Lower lobe of right lung (tissue), 2 donors: ENCODE data around the gene BRD3OS. TPM values are rescaled to one million over a fixed set of nuclear protein-coding genes. Genes with fewer than 3 reads are reported as not detected.

ENCODE experiments used
- ATAC-seq, 2 donors: fragments of 200-7000 bp; cut with Tn5 transposase; one replicate each; pipeline ENCODE4 v1.9.1; 2020 to 2022; ENCODE audit warnings: mild to moderate bottlenecking in 2 of 2, moderate library complexity in 2 of 2
- DNase-seq: peaks from one replicate; pipeline ENCODE4 v3.0.0-alpha.2; 2020
- H3K27ac ChIP-seq: fragments of 200-600 bp; one replicate; pipeline ENCODE4 v1.8.0; 2022
- H3K27me3 ChIP-seq: fragments of 200-600 bp; one replicate; pipeline ENCODE4 v1.8.0; 2022; ENCODE audit warnings: low read depth
- H3K36me3 ChIP-seq: fragments of 200-600 bp; one replicate; pipeline ENCODE4 v1.8.0; 2022; ENCODE audit warnings: mild to moderate bottlenecking
- H3K4me1 ChIP-seq: fragments of 200-600 bp; one replicate; pipeline ENCODE4 v1.8.0; 2022
- H3K4me3 ChIP-seq: fragments of 200-600 bp; one replicate; pipeline ENCODE4 v1.8.0; 2022; ENCODE audit warnings: mild to moderate bottlenecking
- H3K9me3 ChIP-seq: fragments of 200-600 bp; one replicate; pipeline ENCODE4 v1.8.0; 2022
- CTCF ChIP-seq: fragments of 200-600 bp; IDR thresholded peaks from one replicate; pipeline ENCODE4 v1.8.0; 2022; ENCODE audit warnings: antibody characterized with exemption, mild to moderate bottlenecking
- intact Hi-C: fragments of 100-400 bp; cut with DNase I; formaldehyde crosslinking; loops from one replicate; pipeline ENCODE4 v1.11.0; 2022
- total RNA-seq: library from RNA; stranded (reverse); fragmentation: NEBNext Ultra II Directional; extraction: Animal tissue kit (Norgen Biotek cat#: 25700); gene quantifications from one replicate; pipeline ENCODE4 v1.2.1, GENCODE V29; 2021
- donor health status: DM: no; HTN: yes; CAD: no; lungs with severe emphysema.

BRD3OS gene
- total RNA-seq, 1 donor from 2014 or later: 15.6 TPM

GRCh38 chr9:133994353-133995011 is 30.8 kb upstream of the BRD3OS start:
- ATAC-seq: peak; percentile 77 to 80
- H3K36me3 ChIP-seq: no peaks in the 10 kb centered on the region
- peak; percentile 99 for TF ChIP-seq CTCF
- no peaks in the 10 kb centered on the region for H3K27me3 ChIP-seq
- H3K4me1 ChIP-seq: peaks cover 29% of the 10 kb centered on the region
- no peak overlapping the region for H3K27ac ChIP-seq
- H3K4me3 ChIP-seq: peak overlapping the region; percentile 75
- DNase-seq: peak; percentile 83
- intact Hi-C loops: loop anchor here (5.0 kb wide), 1 partner anchor 202 kb away; no protein-coding TSS in a partner anchor
- H3K9me3 ChIP-seq: no peaks in the 10 kb centered on the region

- Histone ChIP-seq H3K9me3 (no peaks in the 10 kb centered on the region), H3K27me3 (no peaks in the 10 kb centered on the region), H3K4me3 (no peak overlapping the region), H3K36me3 (no peaks in the 10 kb centered on the region), H3K4me1 (peaks cover 23% of the 10 kb centered on the region), H3K27ac (no peak overlapping the region)
- DNase-seq (no peak), ATAC-seq (no peak)
- TF ChIP-seq CTCF: no peak
- intact Hi-C loops: no loop called here
These were observed 30.0 kb upstream of the BRD3OS start for GRCh38 chr9:133995012-133995896.

GRCh38 chr9:133996531-133997520 is 28.5 kb upstream of the BRD3OS start:
- Histone ChIP-seq H3K9me3 (no peaks in the 10 kb centered on the region), H3K27ac (no peak overlapping the region), H3K4me1 (peaks cover 14% of the 10 kb centered on the region), H3K27me3 (no peaks in the 10 kb centered on the region), H3K36me3 (no peaks in the 10 kb centered on the region), H3K4me3 (no peak overlapping the region)
- no peak for TF ChIP-seq CTCF
- intact Hi-C loops: no loop called here
- DNase-seq (peak; percentile 42), ATAC-seq (no peak)

- no peaks in the 10 kb centered on the region for H3K36me3 ChIP-seq
- H3K4me3 ChIP-seq: no peak overlapping the region
- TF ChIP-seq CTCF: no peak
- peaks cover 14% of the 10 kb centered on the region for H3K4me1 ChIP-seq
- H3K27ac ChIP-seq: no peak overlapping the region
- no peaks in the 10 kb centered on the region for H3K9me3 ChIP-seq
- DNase-seq (no peak), ATAC-seq (no peak)
- H3K27me3 ChIP-seq: no peaks in the 10 kb centered on the region
- intact Hi-C loops: no loop called here
These were observed 27.7 kb upstream of the BRD3OS start for GRCh38 chr9:133997584-133997983.
